K562 (cell line): Measurements from ENCODE around the gene SBK1. TPM values are rescaled to one million over a fixed set of nuclear protein-coding genes. Genes with fewer than 3 reads are reported as not detected.

Source experiments
- ATAC-seq: fragments of 200-7000 bp; cut with Tn5 transposase; 3 replicates; pipeline ENCODE4 v1.9.1; 2020; ENCODE audit warnings: moderate library complexity
- BruUV-seq: library from RNA; stranded (reverse); fragments of 400-500 nt; replicated peaks from 2 replicates; lab custom pipeline; 2021; lab: Mats Ljungman, UMichigan
- CTCF ChIA-PET: fragments of 300-600 bp; formaldehyde crosslinking; extraction: SDS; loops from one replicate; lab custom pipeline; 2021; ENCODE audit warnings: low intra/inter-chr PET ratio; lab: Yijun Ruan, JAX
- POLR2A ChIA-PET: fragments of 300-600, 350-650 bp; sonication (Branson Sonifier 250); formaldehyde crosslinking; extraction: SDS; loops from one replicate; lab custom pipeline; 2021; ENCODE audit warnings: antibody characterized with exemption, inconsistent platforms; lab: Yijun Ruan, JAX
- DNase-seq, 4 experiments: peaks; one replicate each; pipeline versions ENCODE4 v3.0.0 to v3.0.0-alpha.2; 2011 to 2018; ENCODE audit warnings: low spot score in 3 of 4, mixed read lengths in 3 of 4; ENCODE audit errors: extremely low read depth in 1 of 4
- FAIRE-seq: peaks from 2 replicates; lab custom pipeline; 2011; peaks lifted over from hg19 to GRCh38; lab: Jason Lieb, UNC
- H2AFZ ChIP-seq: 2 replicates; pipeline ENCODE4 v1.6.0; 2011; ENCODE audit warnings: low read depth, low read length, control low read depth, inconsistent platforms
- H3K27ac ChIP-seq: fragments of 200-600 bp; 3 replicates; pipeline ENCODE4 v1.8.0; 2011; ENCODE audit warnings: low read depth, mild to moderate bottlenecking, control low read depth, inconsistent platforms, low read length, moderate library complexity, mixed read lengths; ENCODE audit errors: extremely low read depth
- H3K27me3 ChIP-seq, 2 experiments: fragments of 300-600 bp in 1 of 2; 2 replicates in 1 of 2; 3 replicates in 1 of 2; pipeline versions ENCODE4 v1.6.0 to v1.8.0; 2011; ENCODE audit warnings: inconsistent platforms in 2 of 2, low read length in 2 of 2, mild to moderate bottlenecking in 1 of 2, mixed read lengths in 1 of 2, moderate library complexity in 1 of 2; ENCODE audit not compliant: control insufficient read depth in 2 of 2, insufficient read depth in 2 of 2
- H3K36me3 ChIP-seq: fragments of 300-600 bp; 3 replicates; pipeline ENCODE4 v1.8.0; 2011; ENCODE audit warnings: mild to moderate bottlenecking, low read length, inconsistent platforms; ENCODE audit not compliant: control insufficient read depth, insufficient read depth
- H3K4me1 ChIP-seq, 2 experiments: fragments of 200-600 bp in 1 of 2; replicated peaks in 1 of 2; 2 replicates in 1 of 2; 3 replicates in 1 of 2; pipeline versions ENCODE4 v1.5.1 to v1.8.0; 2011; ENCODE audit warnings: inconsistent platforms in 2 of 2, low read length in 2 of 2, mild to moderate bottlenecking in 1 of 2, mixed read lengths in 1 of 2, moderate library complexity in 1 of 2; ENCODE audit not compliant: control insufficient read depth in 2 of 2, insufficient read depth in 2 of 2
- H3K4me2 ChIP-seq: 2 replicates; pipeline ENCODE4 v1.6.1; 2011; ENCODE audit warnings: low read length, control low read depth, inconsistent platforms, mixed read lengths; ENCODE audit not compliant: insufficient read depth
- H3K4me3 ChIP-seq: fragments of 200-600 bp; sonication (generic), shearing (Covaris generic); 2 replicates; pipeline ENCODE4 v1.5.1; 2016; ENCODE audit warnings: control low read depth, inconsistent platforms
- H3K79me2 ChIP-seq: fragments of 200-600 bp; 3 replicates; pipeline ENCODE4 v1.8.0; 2011; ENCODE audit warnings: low read length, inconsistent platforms; ENCODE audit not compliant: control insufficient read depth, insufficient read depth
- H3K9ac ChIP-seq, 2 experiments: 2 replicates each; pipeline versions ENCODE4 v1.6.0 to v1.6.1; 2011; ENCODE audit warnings: low read depth in 2 of 2, low read length in 2 of 2, control low read depth in 1 of 2, inconsistent platforms in 1 of 2, mild to moderate bottlenecking in 1 of 2, mixed read lengths in 1 of 2; ENCODE audit not compliant: insufficient read depth in 1 of 2
- H3K9me1 ChIP-seq: one replicate; pipeline ENCODE4 v1.6.0; 2011; ENCODE audit warnings: inconsistent platforms, mild to moderate bottlenecking, low read length, moderate library complexity; ENCODE audit not compliant: control insufficient read depth, insufficient read depth
- H3K9me3 ChIP-seq: replicated peaks from 2 replicates; pipeline ENCODE4 v1.5.1; 2011; ENCODE audit warnings: low read depth, low read length, inconsistent platforms; ENCODE audit not compliant: control insufficient read depth, insufficient read depth
- H4K20me1 ChIP-seq: replicated peaks from 2 replicates; pipeline ENCODE4 v1.6.1; 2011; ENCODE audit warnings: low read length, inconsistent platforms, mixed read lengths; ENCODE audit not compliant: control insufficient read depth, insufficient read depth
- EGR1 ChIP-seq: fragments of 450-650 bp; conservative IDR thresholded peaks from 2 replicates; pipeline ENCODE4 v1.6.1; 2017; ENCODE audit warnings: mild to moderate bottlenecking
- GABPB1 ChIP-seq: sonication (generic); formaldehyde crosslinking; IDR thresholded peaks from 2 replicates; pipeline ENCODE4 v1.8.0; 2022; ENCODE audit warnings: mild to moderate bottlenecking, missing genetic modification reagents
- REST ChIP-seq, 2 experiments: fragments of 450-650 bp; formaldehyde crosslinking in 1 of 2; IDR thresholded peaks; 2 replicates each; pipeline versions ENCODE4 v1.4.0 to v1.6.1; 2014 to 2020; ENCODE audit warnings: mild to moderate bottlenecking in 2 of 2, borderline replicate concordance in 1 of 2, low read depth in 1 of 2
- TCF7L2 ChIP-seq: fragments of 150-350 bp; IDR thresholded peaks from 2 replicates; pipeline ENCODE4 v1.6.1; 2016; ENCODE audit warnings: low read depth, mild to moderate bottlenecking, low read length, moderate library complexity
- WGBS: fragments of 100-300 bp; shearing (Covaris generic); methylation state at CpG from one replicate; pipeline ENCODE4 v1.1.6; 2016; ENCODE audit warnings: low coverage, mixed read lengths; ENCODE audit not compliant: insufficient coverage; ENCODE audit errors: missing lambda C conversion rate; 5-methylcytosine and 5-hydroxymethylcytosine counted together
- in situ Hi-C: fragments of 300-500 bp; cut with MboI; formaldehyde crosslinking; loops from 4 replicates; pipeline ENCODE4 v1.15.0; 2018; ENCODE audit warnings: inconsistent platforms, mixed read lengths
- intact Hi-C: fragments of 100-400 bp; cut with micrococcal nuclease; formaldehyde crosslinking; loops from 2 replicates; pipeline ENCODE4 v1.14.2; 2022
- polyA plus RNA-seq, 8 experiments: library from polyadenylated mRNA; depleted of rRNA in 4 of 8; stranded (reverse) in 5 of 8; unstranded in 3 of 8; fragments of >200 nt; fragmentation: Nextera tagmentation in 2 of 8; fragmentation: Illumina TruSeq in 1 of 8; extraction: Ambion mirVana in 2 of 8; extraction: Trizol in 1 of 8; gene quantifications; 2 replicates each; pipeline versions ENCODE4 v1.2.1 to v1.2.3, GENCODE V29; 2011 to 2014; ENCODE audit warnings: inconsistent platforms in 1 of 8, missing spikeins in 1 of 8
- total RNA-seq, 7 experiments: library from RNA; depleted of rRNA in 6 of 7; stranded (reverse); fragments of >200 nt in 6 of 7; fragmentation: Illumina TruSeq in 2 of 7; extraction: Trizol in 2 of 7; gene quantifications; 2 replicates each; pipeline versions ENCODE4 v1.2.1 to v1.2.3, GENCODE V29; 2011 to 2021; ENCODE audit warnings: low replicate concordance in 1 of 7

The SBK1 gene
- total and polyA plus RNA-seq, 9 of the 15 experiments (the other 6 are each of a cell fraction or from before 2014, with no cell fraction given), result 0.01 to 0.07 (median 0.03) TPM; not detected in 6

GRCh38 chr16:28309811-28310311 lies 17.5 kb downstream of the SBK1 start:
- Histone ChIP-seq H3K4me3 (no peak overlapping the region), H3K9me3 (no peaks in the 10 kb centered on the region), H3K4me2 (no peak overlapping the region), H3K27ac (no peak overlapping the region), H4K20me1 (peaks cover 20% of the 10 kb centered on the region), H3K27me3 (peaks cover 9 to 57% of the 10 kb centered on the region in 2 experiments; a peak in 4 of 5 replicates), H2AFZ (no peak overlapping the region), H3K79me2 (no peaks in the 10 kb centered on the region), H3K9ac (no peak overlapping the region; a peak in 1 of 4 replicates), H3K9me1 (no peaks in the 10 kb centered on the region), H3K36me3 (no peaks in the 10 kb centered on the region), H3K4me1 (peaks cover 0 to 10% of the 10 kb centered on the region in 2 experiments; a peak in 2 of 5 replicates)
- no peak for FAIRE-seq
- no TSS peak for BruUV-seq
- in situ Hi-C loops, result no loop called here
- CTCF ChIA-PET, result no interaction called here
- intact Hi-C loops, result no loop called here
- ATAC-seq, result no peak
- WGBS, result 7% methylated on average over 20 of the region's 20 CpGs
- POLR2A ChIA-PET, result no interaction called here
- TF ChIP-seq TCF7L2 (no peak), EGR1 (peak; percentile 64)
- DNase-seq, result peak in 2 of 4 experiments; percentile 22 to 25

GRCh38 chr16:28310796-28311195 lies 18.5 kb downstream of the SBK1 start:
- Histone ChIP-seq H4K20me1 (peaks cover 17% of the 10 kb centered on the region), H2AFZ (no peak overlapping the region), H3K4me2 (no peak overlapping the region), H3K4me1 (peaks cover 0 to 10% of the 10 kb centered on the region in 2 experiments; a peak in 2 of 5 replicates), H3K9ac (0 out of 4 replicates have a peak overlapping the region, but pooled peaks of 1 of the 2 experiments have one; percentile 9), H3K79me2 (no peaks in the 10 kb centered on the region), H3K9me1 (no peaks in the 10 kb centered on the region), H3K36me3 (no peaks in the 10 kb centered on the region), H3K4me3 (no peak overlapping the region), H3K27ac (no peak overlapping the region), H3K27me3 (peaks cover 9 to 54% of the 10 kb centered on the region in 2 experiments; a peak in 4 of 5 replicates), H3K9me3 (no peaks in the 10 kb centered on the region)
- intact Hi-C loops, result no loop called here
- 1% methylated on average over 11 of the region's 11 CpGs for WGBS
- POLR2A ChIA-PET, result no interaction called here
- peak in 3 of 4 experiments; percentile 22 to 31 (median 29) for DNase-seq
- peak; percentile 56; the same call in 2 of the 3 replicates for ATAC-seq
- CTCF ChIA-PET, result no interaction called here
- no TSS peak for BruUV-seq
- in situ Hi-C loops, result no loop called here
- FAIRE-seq, result no peak
- TF ChIP-seq REST (IDR thresholded peaks at IDR 0.05; ENCODE audit: borderline replicate concordance), result peak; percentile 21; the same call in 1 of the 2 replicates
- no peak for TF ChIP-seq REST (CRISPR knock-in tag; IDR thresholded peaks at IDR 0.05; ENCODE audit: low read depth)
- TF ChIP-seq GABPB1, result 0 out of 2 replicates have a peak, but pooled peaks have one; percentile 48
